IPS-18a (cell line): Measurements from ENCODE around the gene FOXD1.
A peak's percentile ranks its signal among the peaks of the same experiment; 100 is the strongest.
"Not testable (repeated sequence)": the region's sequence is repeated elsewhere in the genome, so short reads cannot be mapped to it uniquely, and the experiment has no call there.

Experiments used
- H3K27ac ChIP-seq: one replicate; pipeline ENCODE4 v1.5.1; 2013; ENCODE audit warnings: low read length
- H3K27me3 ChIP-seq: one replicate; pipeline ENCODE4 v1.6.1; 2013; ENCODE audit warnings: mild to moderate bottlenecking, low read length; ENCODE audit not compliant: control insufficient read depth, insufficient read depth
- H3K36me3 ChIP-seq: one replicate; pipeline ENCODE4 v1.6.1; 2013; ENCODE audit warnings: low read depth, low read length; ENCODE audit not compliant: control insufficient read depth
- H3K4me1 ChIP-seq: one replicate; pipeline ENCODE4 v1.6.1; 2013; ENCODE audit warnings: low read depth, low read length; ENCODE audit not compliant: control insufficient read depth
- H3K4me3 ChIP-seq: one replicate; pipeline ENCODE4 v1.5.1; 2013; ENCODE audit warnings: low read length
- H3K9ac ChIP-seq: one replicate; pipeline ENCODE4 v1.6.1; 2013; ENCODE audit warnings: mild to moderate bottlenecking, low read length, moderate library complexity
- H3K9me3 ChIP-seq: one replicate; pipeline ENCODE4 v1.6.1; 2013; ENCODE audit warnings: low read depth, low read length; ENCODE audit not compliant: control insufficient read depth

Gene FOXD1

GRCh38 chr5:73460133-73460532 lies 11.6 kb upstream of the FOXD1 start:
- Histone ChIP-seq H3K4me3 (no peak overlapping the region), H3K27me3 (no peaks in the 10 kb centered on the region), H3K9me3 (no peaks in the 10 kb centered on the region), H3K9ac (no peak overlapping the region), H3K4me1 (peaks cover 11% of the 10 kb centered on the region), H3K27ac (no peak overlapping the region), H3K36me3 (no peaks in the 10 kb centered on the region)

GRCh38 chr5:73459366-73459765 lies 10.8 kb upstream of the FOXD1 start:
- no peaks in the 10 kb centered on the region for H3K36me3 ChIP-seq
- no peaks in the 10 kb centered on the region for H3K9me3 ChIP-seq
- no peak overlapping the region for H3K9ac ChIP-seq
- peaks cover under 1% of the 10 kb centered on the region for H3K27me3 ChIP-seq
- no peak overlapping the region for H3K27ac ChIP-seq
- H3K4me1 ChIP-seq, result peaks cover 11% of the 10 kb centered on the region
- no peak overlapping the region for H3K4me3 ChIP-seq

- not testable (repeated sequence) for H3K9ac ChIP-seq, H3K9me3 ChIP-seq, H3K36me3 ChIP-seq, H3K4me3 ChIP-seq, H3K27ac ChIP-seq
- Histone ChIP-seq H3K4me1 (peaks cover 15% of the 10 kb centered on the region), H3K27me3 (peaks cover 29% of the 10 kb centered on the region)
Measured at GRCh38 chr5:73456462-73456861, 7.9 kb upstream of the FOXD1 start.

- Histone ChIP-seq H3K9me3 (no peaks in the 10 kb centered on the region), H3K4me1 (peaks cover 10% of the 10 kb centered on the region), H3K27me3 (peaks cover 49% of the 10 kb centered on the region), H3K36me3 (no peaks in the 10 kb centered on the region), H3K9ac (no peak overlapping the region), H3K27ac (no peak overlapping the region), H3K4me3 (no peak overlapping the region)
Measured at GRCh38 chr5:73454379-73455036, 5.9 kb upstream of the FOXD1 start.

GRCh38 chr5:73452215-73452614 lies 3.6 kb upstream of the FOXD1 start:
- Histone ChIP-seq H3K36me3 (no peaks in the 10 kb centered on the region), H3K27ac (no peak overlapping the region), H3K9ac (no peak overlapping the region), H3K4me1 (peaks cover 13% of the 10 kb centered on the region), H3K9me3 (no peaks in the 10 kb centered on the region), H3K27me3 (peaks cover 68% of the 10 kb centered on the region), H3K4me3 (peak overlapping the region; percentile 50)

- no peaks in the 10 kb centered on the region for H3K9me3 ChIP-seq
- H3K9ac ChIP-seq, result no peak overlapping the region
- peak overlapping the region; percentile 50 for H3K4me3 ChIP-seq
- H3K36me3 ChIP-seq, result no peaks in the 10 kb centered on the region
- no peak overlapping the region for H3K27ac ChIP-seq
- H3K4me1 ChIP-seq, result peaks cover 13% of the 10 kb centered on the region
- peaks cover 73% of the 10 kb centered on the region for H3K27me3 ChIP-seq
Measured at GRCh38 chr5:73451224-73452130, 2.9 kb upstream of the FOXD1 start.

GRCh38 chr5:73450672-73451223 lies 2.2 kb upstream of the FOXD1 start:
- Histone ChIP-seq H3K36me3 (no peaks in the 10 kb centered on the region), H3K9ac (no peak overlapping the region), H3K4me1 (peaks cover 13% of the 10 kb centered on the region), H3K27me3 (peaks cover 80% of the 10 kb centered on the region), H3K27ac (no peak overlapping the region), H3K9me3 (no peaks in the 10 kb centered on the region), H3K4me3 (peak overlapping the region; percentile 50)

- H3K9me3 ChIP-seq, result no peaks in the 10 kb centered on the region
- no peak overlapping the region for H3K27ac ChIP-seq
- no peak overlapping the region for H3K4me3 ChIP-seq
- no peaks in the 10 kb centered on the region for H3K36me3 ChIP-seq
- H3K4me1 ChIP-seq, result peaks cover 13% of the 10 kb centered on the region
- peaks cover 86% of the 10 kb centered on the region for H3K27me3 ChIP-seq
- H3K9ac ChIP-seq, result no peak overlapping the region
Measured at GRCh38 chr5:73450137-73450536, 1.6 kb upstream of the FOXD1 start.

- H3K9me3 ChIP-seq, result no peaks in the 10 kb centered on the region
- no peak overlapping the region for H3K27ac ChIP-seq
- H3K27me3 ChIP-seq, result peaks cover 94% of the 10 kb centered on the region
- peaks cover 23% of the 10 kb centered on the region for H3K4me1 ChIP-seq
- H3K36me3 ChIP-seq, result no peaks in the 10 kb centered on the region
- peak overlapping the region; percentile 25 for H3K4me3 ChIP-seq
- H3K9ac ChIP-seq, result no peak overlapping the region
Measured at GRCh38 chr5:73447530-73448462, 781 bp downstream of the FOXD1 start.

GRCh38 chr5:73446631-73447529 lies 1.7 kb downstream of the FOXD1 start:
- Histone ChIP-seq H3K36me3 (no peaks in the 10 kb centered on the region), H3K9me3 (no peaks in the 10 kb centered on the region), H3K27me3 (peaks cover 94% of the 10 kb centered on the region), H3K9ac (no peak overlapping the region), H3K27ac (no peak overlapping the region), H3K4me3 (peak overlapping the region; percentile 37), H3K4me1 (peaks cover 23% of the 10 kb centered on the region)
